Measurements from ENCODE around the gene RAD51B. TPM values are rescaled to one million over a fixed set of nuclear protein-coding genes. Genes with fewer than 3 reads are reported as not detected.

The RAD51B gene
- total and polyA plus RNA-seq, 2 of the 13 experiments (the other 11 are each of a cell fraction or from before 2014, with no cell fraction given), result 7.0 to 9.5 TPM

DNA sequence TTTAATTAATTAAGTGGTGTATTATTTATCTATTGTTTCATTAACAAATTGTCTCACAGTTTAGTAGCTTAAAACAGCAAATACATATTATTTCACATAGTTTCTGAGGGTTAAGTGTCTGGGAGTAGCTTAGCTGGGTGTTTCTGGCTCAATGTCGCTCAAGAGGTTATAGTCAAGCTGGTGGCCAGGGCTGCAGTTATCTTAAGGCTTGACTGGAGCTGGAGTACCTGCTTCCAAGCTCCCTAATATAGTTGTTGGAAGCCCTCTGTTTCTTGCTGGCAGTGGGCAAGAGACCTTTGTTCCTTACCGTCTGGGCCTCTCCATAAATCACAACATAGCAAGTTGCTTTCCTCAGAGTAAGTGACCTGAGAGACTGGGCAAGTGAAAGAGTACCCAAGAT is 66.6 kb downstream of the RAD51B start:
- FAIRE-seq, result no peak
- intact Hi-C loops (cut with micrococcal nuclease; ENCODE audit: unreplicated experiment), result no loop called here
- CTCF ChIA-PET (ENCODE audit: low intra/inter-chr PET ratio, low total read pairs), result no interaction called here

DNA sequence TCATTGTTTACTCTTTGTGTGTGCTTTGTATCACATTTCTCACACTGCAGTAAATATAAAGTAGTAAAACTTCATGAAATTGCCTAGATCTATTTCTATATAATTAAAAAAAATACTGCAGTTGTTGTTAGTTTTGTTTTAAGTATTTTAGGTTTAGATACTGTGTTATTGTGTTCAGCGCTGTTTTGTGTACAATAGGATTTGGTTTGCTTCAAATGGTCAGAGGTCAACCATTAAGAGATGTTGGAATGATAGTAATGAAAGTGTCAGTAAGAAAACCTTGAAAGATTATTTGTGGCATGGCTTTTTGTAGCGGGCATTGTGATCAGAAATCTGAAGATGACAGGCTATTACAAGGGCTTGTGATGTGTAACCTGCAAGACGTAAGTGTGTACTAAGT is 67.9 kb downstream of the RAD51B start:
- Histone ChIP-seq H3K36me3 (replicated peaks in 1 of 2; ENCODE audit: control insufficient read depth in 1 of 2, insufficient read depth in 2 of 2, low read length in 2 of 2) (no peaks in the 10 kb centered on the region), H3K9me3 (ENCODE audit: low read length) (no peaks in the 10 kb centered on the region), H3K27ac (ENCODE audit: extremely low read length, insufficient read depth, low read length) (no peak overlapping the region), H3K27me3 (ENCODE audit: control insufficient read depth in 1 of 2, insufficient read depth in 2 of 2, low read length in 2 of 2) (no peaks in the 10 kb centered on the region), H3K4me3 (replicated peaks in 1 of 3; ENCODE audit: insufficient read depth in 1 of 3, low read depth in 2 of 3, low read length in 3 of 3) (no peak overlapping the region), H3K4me1 (ENCODE audit: insufficient read depth, low read length) (0 out of 2 replicates have a peak, but pooled peaks cover 2% of the 10 kb centered on the region), H3K4me2 (ENCODE audit: low read depth, low read length) (no peak overlapping the region), H2AFZ (ENCODE audit: low read length) (no peak overlapping the region), H4K20me1 (ENCODE audit: insufficient read depth, low read length) (no peaks in the 10 kb centered on the region), H3K9ac (ENCODE audit: insufficient read depth, low read depth, low read length) (no peak overlapping the region), H3K79me2 (ENCODE audit: insufficient read depth, low read length) (no peaks in the 10 kb centered on the region)
- ChIA-PET POLR2A (no interaction called here), CTCF (ENCODE audit: low intra/inter-chr PET ratio, low total read pairs) (no interaction called here)
- in situ Hi-C loops (cut with HindIII; ENCODE audit: extremely low pct_ligation_motif_present, low pct_unique_long_range_greater_than_20kb) (no loop called here), intact Hi-C loops (cut with micrococcal nuclease; ENCODE audit: unreplicated experiment) (no loop called here)
- ATAC-seq (no peak), DNase-seq (ENCODE audit: low spot score) (no peak), FAIRE-seq (no peak)
- 64% methylated on average over 3 of the region's 3 CpGs for WGBS (ENCODE audit: low lambda C conversion rate)
- no TSS peak for BruUV-seq (replicated peaks)
- TF ChIP-seq ZNF850 (CRISPR knock-in tag; conservative IDR thresholded peaks at IDR 0.05), result no peak
- TF ChIP-seq, protein P1, sequence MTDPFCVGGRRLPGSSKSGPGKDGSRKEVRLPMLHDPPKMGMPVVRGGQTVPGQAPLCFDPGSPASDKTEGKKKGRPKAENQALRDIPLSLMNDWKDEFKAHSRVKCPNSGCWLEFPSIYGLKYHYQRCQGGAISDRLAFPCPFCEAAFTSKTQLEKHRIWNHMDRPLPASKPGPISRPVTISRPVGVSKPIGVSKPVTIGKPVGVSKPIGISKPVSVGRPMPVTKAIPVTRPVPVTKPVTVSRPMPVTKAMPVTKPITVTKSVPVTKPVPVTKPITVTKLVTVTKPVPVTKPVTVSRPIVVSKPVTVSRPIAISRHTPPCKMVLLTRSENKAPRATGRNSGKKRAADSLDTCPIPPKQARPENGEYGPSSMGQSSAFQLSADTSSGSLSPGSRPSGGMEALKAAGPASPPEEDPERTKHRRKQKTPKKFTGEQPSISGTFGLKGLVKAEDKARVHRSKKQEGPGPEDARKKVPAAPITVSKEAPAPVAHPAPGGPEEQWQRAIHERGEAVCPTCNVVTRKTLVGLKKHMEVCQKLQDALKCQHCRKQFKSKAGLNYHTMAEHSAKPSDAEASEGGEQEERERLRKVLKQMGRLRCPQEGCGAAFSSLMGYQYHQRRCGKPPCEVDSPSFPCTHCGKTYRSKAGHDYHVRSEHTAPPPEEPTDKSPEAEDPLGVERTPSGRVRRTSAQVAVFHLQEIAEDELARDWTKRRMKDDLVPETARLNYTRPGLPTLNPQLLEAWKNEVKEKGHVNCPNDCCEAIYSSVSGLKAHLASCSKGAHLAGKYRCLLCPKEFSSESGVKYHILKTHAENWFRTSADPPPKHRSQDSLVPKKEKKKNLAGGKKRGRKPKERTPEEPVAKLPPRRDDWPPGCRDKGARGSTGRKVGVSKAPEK (CRISPR knock-in tag; IDR thresholded peaks at IDR 0.05; ENCODE audit: borderline replicate concordance), result no peak
- TF ChIP-seq, protein P2, sequence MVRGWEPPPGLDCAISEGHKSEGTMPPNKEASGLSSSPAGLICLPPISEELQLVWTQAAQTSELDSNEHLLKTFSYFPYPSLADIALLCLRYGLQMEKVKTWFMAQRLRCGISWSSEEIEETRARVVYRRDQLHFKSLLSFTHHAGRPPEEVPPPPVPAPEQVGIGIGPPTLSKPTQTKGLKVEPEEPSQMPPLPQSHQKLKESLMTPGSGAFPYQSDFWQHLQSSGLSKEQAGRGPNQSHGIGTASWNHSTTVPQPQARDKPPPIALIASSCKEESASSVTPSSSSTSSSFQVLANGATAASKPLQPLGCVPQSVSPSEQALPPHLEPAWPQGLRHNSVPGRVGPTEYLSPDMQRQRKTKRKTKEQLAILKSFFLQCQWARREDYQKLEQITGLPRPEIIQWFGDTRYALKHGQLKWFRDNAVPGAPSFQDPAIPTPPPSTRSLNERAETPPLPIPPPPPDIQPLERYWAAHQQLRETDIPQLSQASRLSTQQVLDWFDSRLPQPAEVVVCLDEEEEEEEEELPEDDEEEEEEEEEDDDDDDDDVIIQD (CRISPR knock-in tag; IDR thresholded peaks at IDR 0.05; ENCODE audit: low read depth), result no peak
- no peak for TF ChIP-seq CENPX (CRISPR knock-in tag; IDR thresholded peaks at IDR 0.05)
- no peak for TF ChIP-seq ZFP36 (IDR thresholded peaks at IDR 0.05; ENCODE audit: borderline replicate concordance, low read depth, low read length, partially characterized antibody)
- TF ChIP-seq RAD21 (CRISPR knock-in tag; IDR thresholded peaks at IDR 0.05), result no peak

More for the DNA sequence above, 66.6 kb downstream of the RAD51B start:
- 100% methylated on average over 2 of the region's 2 CpGs for WGBS (ENCODE audit: low lambda C conversion rate)
- Histone ChIP-seq H3K27me3 (ENCODE audit: control insufficient read depth in 1 of 2, insufficient read depth in 2 of 2, low read length in 2 of 2) (no peaks in the 10 kb centered on the region), H3K9ac (ENCODE audit: insufficient read depth, low read depth, low read length) (no peak overlapping the region), H3K4me2 (ENCODE audit: low read depth, low read length) (no peak overlapping the region), H2AFZ (ENCODE audit: low read length) (no peak overlapping the region), H3K27ac (ENCODE audit: extremely low read length, insufficient read depth, low read length) (no peak overlapping the region), H3K9me3 (ENCODE audit: low read length) (no peaks in the 10 kb centered on the region), H4K20me1 (ENCODE audit: insufficient read depth, low read length) (no peaks in the 10 kb centered on the region), H3K79me2 (ENCODE audit: insufficient read depth, low read length) (no peaks in the 10 kb centered on the region), H3K36me3 (replicated peaks in 1 of 2; ENCODE audit: control insufficient read depth in 1 of 2, insufficient read depth in 2 of 2, low read length in 2 of 2) (no peaks in the 10 kb centered on the region), H3K4me1 (ENCODE audit: insufficient read depth, low read length) (no peaks in the 10 kb centered on the region), H3K4me3 (replicated peaks in 1 of 3; ENCODE audit: insufficient read depth in 1 of 3, low read depth in 2 of 3, low read length in 3 of 3) (no peak overlapping the region)
- no peak for ATAC-seq
- no peak for DNase-seq (ENCODE audit: low spot score)
- in situ Hi-C loops (cut with HindIII; ENCODE audit: extremely low pct_ligation_motif_present, low pct_unique_long_range_greater_than_20kb), result no loop called here
- TF ChIP-seq ZNF101 (CRISPR knock-in tag; IDR thresholded peaks at IDR 0.05; ENCODE audit: borderline replicate concordance, low read depth), result no peak
- TF ChIP-seq ZNF749 (CRISPR knock-in tag; IDR thresholded peaks at IDR 0.05; ENCODE audit: borderline replicate concordance), result no peak
- TF ChIP-seq, protein P3, sequence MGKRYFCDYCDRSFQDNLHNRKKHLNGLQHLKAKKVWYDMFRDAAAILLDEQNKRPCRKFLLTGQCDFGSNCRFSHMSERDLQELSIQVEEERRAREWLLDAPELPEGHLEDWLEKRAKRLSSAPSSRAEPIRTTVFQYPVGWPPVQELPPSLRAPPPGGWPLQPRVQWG (CRISPR knock-in tag; IDR thresholded peaks at IDR 0.05; ENCODE audit: borderline replicate concordance, low read depth), result no peak
- TF ChIP-seq MAZ (IDR thresholded peaks at IDR 0.05; ENCODE audit: borderline replicate concordance, low read depth, low read length), result no peak
- no peak for TF ChIP-seq MAZ (CRISPR knock-in tag; IDR thresholded peaks at IDR 0.05; ENCODE audit: low read depth)
- no peak for TF ChIP-seq HES4 (CRISPR knock-in tag; IDR thresholded peaks at IDR 0.05; ENCODE audit: borderline replicate concordance)
- TF ChIP-seq EHMT2 (IDR thresholded peaks at IDR 0.05; ENCODE audit: borderline replicate concordance, low read depth, low read length), result no peak
- TF ChIP-seq ATF1 (CRISPR knock-in tag; IDR thresholded peaks at IDR 0.05), result no peak
- no peak for TF ChIP-seq NR2C2 (CRISPR knock-in tag; IDR thresholded peaks at IDR 0.05; ENCODE audit: borderline replicate concordance)
- TF ChIP-seq KLF15 (CRISPR knock-in tag; IDR thresholded peaks at IDR 0.05; ENCODE audit: borderline replicate concordance), result no peak
- TF ChIP-seq ZSCAN22 (CRISPR knock-in tag; IDR thresholded peaks at IDR 0.05), result no peak
- no peak for TF ChIP-seq RBAK (CRISPR knock-in tag; IDR thresholded peaks at IDR 0.05)
- TF ChIP-seq, protein P4, sequence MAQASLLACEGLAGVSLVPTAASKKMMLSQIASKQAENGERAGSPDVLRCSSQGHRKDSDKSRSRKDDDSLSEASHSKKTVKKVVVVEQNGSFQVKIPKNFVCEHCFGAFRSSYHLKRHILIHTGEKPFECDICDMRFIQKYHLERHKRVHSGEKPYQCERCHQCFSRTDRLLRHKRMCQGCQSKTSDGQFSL (CRISPR knock-in tag; IDR thresholded peaks at IDR 0.05), result no peak
- no peak for TF ChIP-seq U2AF2 (IDR thresholded peaks at IDR 0.05; ENCODE audit: low read depth, low read length)
- TF ChIP-seq ZNF530 (CRISPR knock-in tag; IDR thresholded peaks at IDR 0.05; ENCODE audit: low read depth), result no peak
- no peak for TF ChIP-seq TOE1 (CRISPR knock-in tag; IDR thresholded peaks at IDR 0.05)
- no peak for TF ChIP-seq ZNF83 (CRISPR knock-in tag; IDR thresholded peaks at IDR 0.05; ENCODE audit: borderline replicate concordance)
- POLR2A ChIA-PET, result no interaction called here
- BruUV-seq (replicated peaks), result no TSS peak

Data from HepG2 (cell line).